ENCODE measurements around the gene HDHD5.

The HDHD5 gene

GRCh38 chr22:17158568-17159503 lies at the start of gene HDHD5:
Gene HDHD5, minus strand, starts transcription at chr22:17159277. Its CDS starts 26 bp downstream, at chr22:17159251.
- H3K27me3 Mint-ChIP-seq, result no peaks in the 10 kb centered on the region
- no peaks in the 10 kb centered on the region for H3K9me3 Mint-ChIP-seq (ENCODE audit: low read depth)
- peaks cover 2% of the 10 kb centered on the region for H3K36me3 Mint-ChIP-seq
- peak within 1 kb of the TSS; percentile 90 for H3K4me3 Mint-ChIP-seq
- peak within 1 kb of the TSS; percentile 93 for H3K27ac Mint-ChIP-seq
- H3K4me1 Mint-ChIP-seq (ENCODE audit: low read depth), result peaks cover 39% of the 10 kb centered on the region

- Mint-ChIP-seq H3K27ac (no peak overlapping the region), H3K27me3 (no peaks in the 10 kb centered on the region), H3K4me1 (ENCODE audit: low read depth) (peaks cover 9% of the 10 kb centered on the region), H3K9me3 (ENCODE audit: low read depth) (no peaks in the 10 kb centered on the region), H3K36me3 (peaks cover 3% of the 10 kb centered on the region), H3K4me3 (no peak overlapping the region)
Observed at GRCh38 chr22:17205432-17205831, 46.4 kb upstream of the HDHD5 start.

GRCh38 chr22:17201285-17201945 lies 42.3 kb upstream of the HDHD5 start:
- Mint-ChIP-seq H3K27ac (no peak overlapping the region), H3K4me3 (no peak overlapping the region), H3K9me3 (ENCODE audit: low read depth) (no peaks in the 10 kb centered on the region), H3K4me1 (ENCODE audit: low read depth) (peaks cover 5% of the 10 kb centered on the region), H3K36me3 (peaks cover 3% of the 10 kb centered on the region), H3K27me3 (no peaks in the 10 kb centered on the region)

- Mint-ChIP-seq H3K27ac (no peak overlapping the region), H3K27me3 (no peaks in the 10 kb centered on the region), H3K9me3 (ENCODE audit: low read depth) (no peaks in the 10 kb centered on the region), H3K36me3 (peaks cover 3% of the 10 kb centered on the region), H3K4me1 (ENCODE audit: low read depth) (peaks cover 5% of the 10 kb centered on the region), H3K4me3 (no peak overlapping the region)
Observed at GRCh38 chr22:17199003-17199731, 40.1 kb upstream of the HDHD5 start.

- Mint-ChIP-seq H3K4me1 (ENCODE audit: low read depth) (peaks cover 5% of the 10 kb centered on the region), H3K4me3 (no peak overlapping the region), H3K9me3 (ENCODE audit: low read depth) (no peaks in the 10 kb centered on the region), H3K27me3 (no peaks in the 10 kb centered on the region), H3K27ac (no peak overlapping the region), H3K36me3 (peaks cover 3% of the 10 kb centered on the region)
Observed at GRCh38 chr22:17198170-17199002, 39.3 kb upstream of the HDHD5 start.

GRCh38 chr22:17194213-17194612 lies 35.1 kb upstream of the HDHD5 start:
- H3K4me1 Mint-ChIP-seq (ENCODE audit: low read depth), result peaks cover 5% of the 10 kb centered on the region
- H3K9me3 Mint-ChIP-seq (ENCODE audit: low read depth), result no peaks in the 10 kb centered on the region
- no peak overlapping the region for H3K27ac Mint-ChIP-seq
- H3K4me3 Mint-ChIP-seq, result no peak overlapping the region
- peaks cover 2% of the 10 kb centered on the region for H3K36me3 Mint-ChIP-seq
- no peaks in the 10 kb centered on the region for H3K27me3 Mint-ChIP-seq

GRCh38 chr22:17192186-17192585 lies 33.1 kb upstream of the HDHD5 start:
- Mint-ChIP-seq H3K27me3 (no peaks in the 10 kb centered on the region), H3K36me3 (peaks cover 2% of the 10 kb centered on the region), H3K27ac (no peak overlapping the region)

GRCh38 chr22:17191163-17191784 lies 32.2 kb upstream of the HDHD5 start:
- no peaks in the 10 kb centered on the region for H3K27me3 Mint-ChIP-seq
- peaks cover 5% of the 10 kb centered on the region for H3K4me1 Mint-ChIP-seq (ENCODE audit: low read depth)
- H3K36me3 Mint-ChIP-seq, result peaks cover 2% of the 10 kb centered on the region
- H3K27ac Mint-ChIP-seq, result no peak overlapping the region
- no peak overlapping the region for H3K4me3 Mint-ChIP-seq
- H3K9me3 Mint-ChIP-seq (ENCODE audit: low read depth), result no peaks in the 10 kb centered on the region

More at GRCh38 chr22:17192186-17192585, 33.1 kb upstream of the HDHD5 start:
- peaks cover 5% of the 10 kb centered on the region for H3K4me1 Mint-ChIP-seq (ENCODE audit: low read depth)
- H3K9me3 Mint-ChIP-seq (ENCODE audit: low read depth), result no peaks in the 10 kb centered on the region
- H3K4me3 Mint-ChIP-seq, result no peak overlapping the region

- no peak overlapping the region for H3K4me3 Mint-ChIP-seq
- H3K27me3 Mint-ChIP-seq, result no peaks in the 10 kb centered on the region
- peaks cover 5% of the 10 kb centered on the region for H3K36me3 Mint-ChIP-seq
- no peak overlapping the region for H3K27ac Mint-ChIP-seq
- peaks cover 5% of the 10 kb centered on the region for H3K4me1 Mint-ChIP-seq (ENCODE audit: low read depth)
- no peaks in the 10 kb centered on the region for H3K9me3 Mint-ChIP-seq (ENCODE audit: low read depth)
Observed at GRCh38 chr22:17190702-17191101, 31.6 kb upstream of the HDHD5 start.

- Mint-ChIP-seq H3K36me3 (no peaks in the 10 kb centered on the region), H3K4me3 (no peak overlapping the region), H3K27ac (peak overlapping the region; percentile 3), H3K4me1 (ENCODE audit: low read depth) (no peaks in the 10 kb centered on the region), H3K9me3 (ENCODE audit: low read depth) (no peaks in the 10 kb centered on the region), H3K27me3 (no peaks in the 10 kb centered on the region)
Observed at GRCh38 chr22:17176715-17177114, 17.6 kb upstream of the HDHD5 start.

- no peaks in the 10 kb centered on the region for H3K9me3 Mint-ChIP-seq (ENCODE audit: low read depth)
- no peak overlapping the region for H3K27ac Mint-ChIP-seq
- peak overlapping the region; percentile 73 for H3K4me3 Mint-ChIP-seq
- no peaks in the 10 kb centered on the region for H3K36me3 Mint-ChIP-seq
- no peaks in the 10 kb centered on the region for H3K27me3 Mint-ChIP-seq
- H3K4me1 Mint-ChIP-seq (ENCODE audit: low read depth), result peaks cover 2% of the 10 kb centered on the region
Observed at GRCh38 chr22:17172029-17172833, 13.2 kb upstream of the HDHD5 start.

GRCh38 chr22:17171153-17172028 lies 12.3 kb upstream of the HDHD5 start:
- Mint-ChIP-seq H3K4me1 (ENCODE audit: low read depth) (peaks cover 2% of the 10 kb centered on the region), H3K27ac (peak overlapping the region; percentile 72), H3K4me3 (peak overlapping the region; percentile 85), H3K9me3 (ENCODE audit: low read depth) (no peaks in the 10 kb centered on the region), H3K27me3 (no peaks in the 10 kb centered on the region), H3K36me3 (no peaks in the 10 kb centered on the region)
